ENCODE data around the gene ODF2.
"Not testable (repeated sequence)": the region's sequence is repeated elsewhere in the genome, so short reads cannot be mapped to it uniquely, and the experiment has no call there.

The ODF2 gene

GRCh38 chr9:128412120-128412790 lies 43.6 kb upstream of the ODF2 start:
- DNase-seq (ENCODE audit: low read depth in 2 of 2), result peak; percentile 37 to 55
- peak; percentile 68 for TF ChIP-seq CTCF (IDR thresholded peaks at IDR 0.05; ENCODE audit: low read depth, low read length)
- no peak overlapping the region for H3K4me3 ChIP-seq (replicated peaks in 1 of 2; ENCODE audit: low read depth in 2 of 2, low read length in 2 of 2)

GRCh38 chr9:128413728-128414127 lies 42.1 kb upstream of the ODF2 start:
- not testable (repeated sequence) for DNase-seq (ENCODE audit: low read depth in 2 of 2); H3K4me3 ChIP-seq (replicated peaks in 1 of 2; ENCODE audit: low read depth in 2 of 2, low read length in 2 of 2)

- no peak overlapping the region for H3K4me3 ChIP-seq (replicated peaks in 1 of 2; ENCODE audit: low read depth in 2 of 2, low read length in 2 of 2)
- TF ChIP-seq CTCF (IDR thresholded peaks at IDR 0.05; ENCODE audit: low read depth, low read length), result peak; percentile 35
- DNase-seq (ENCODE audit: low read depth in 2 of 2), result no peak
Observed at GRCh38 chr9:128414461-128414860, 41.3 kb upstream of the ODF2 start.

GRCh38 chr9:128415281-128415680 lies 40.5 kb upstream of the ODF2 start:
- H3K4me3 ChIP-seq (replicated peaks in 1 of 2; ENCODE audit: low read depth in 2 of 2, low read length in 2 of 2), result no peak overlapping the region
- TF ChIP-seq CTCF (IDR thresholded peaks at IDR 0.05; ENCODE audit: low read depth, low read length), result no peak
- DNase-seq (ENCODE audit: low read depth in 2 of 2), result no peak

GRCh38 chr9:128416014-128416413 lies 39.8 kb upstream of the ODF2 start:
- DNase-seq (ENCODE audit: low read depth in 2 of 2), result no peak
- no peak for TF ChIP-seq CTCF (IDR thresholded peaks at IDR 0.05; ENCODE audit: low read depth, low read length)
- no peak overlapping the region for H3K4me3 ChIP-seq (replicated peaks in 1 of 2; ENCODE audit: low read depth in 2 of 2, low read length in 2 of 2)

GRCh38 chr9:128416432-128417019 lies 39.3 kb upstream of the ODF2 start:
- DNase-seq (ENCODE audit: low read depth in 2 of 2), result no peak
- TF ChIP-seq CTCF (IDR thresholded peaks at IDR 0.05; ENCODE audit: low read depth, low read length), result no peak
- no peak overlapping the region for H3K4me3 ChIP-seq (replicated peaks in 1 of 2; ENCODE audit: low read depth in 2 of 2, low read length in 2 of 2)

- H3K4me3 ChIP-seq (replicated peaks in 1 of 2; ENCODE audit: low read depth in 2 of 2, low read length in 2 of 2), result no peak overlapping the region
- no peak for TF ChIP-seq CTCF (IDR thresholded peaks at IDR 0.05; ENCODE audit: low read depth, low read length)
- DNase-seq (ENCODE audit: low read depth in 2 of 2), result peak; percentile 52 to 57
Observed at GRCh38 chr9:128419061-128419925, 36.5 kb upstream of the ODF2 start.

All from cardiac fibroblast (primary cell).